ENCODE results near the gene CCDC74B.
"Not testable (repeated sequence)": the region's sequence is repeated elsewhere in the genome, so short reads cannot be mapped to it uniquely, and the experiment has no call there.

CCDC74B gene

DNA sequence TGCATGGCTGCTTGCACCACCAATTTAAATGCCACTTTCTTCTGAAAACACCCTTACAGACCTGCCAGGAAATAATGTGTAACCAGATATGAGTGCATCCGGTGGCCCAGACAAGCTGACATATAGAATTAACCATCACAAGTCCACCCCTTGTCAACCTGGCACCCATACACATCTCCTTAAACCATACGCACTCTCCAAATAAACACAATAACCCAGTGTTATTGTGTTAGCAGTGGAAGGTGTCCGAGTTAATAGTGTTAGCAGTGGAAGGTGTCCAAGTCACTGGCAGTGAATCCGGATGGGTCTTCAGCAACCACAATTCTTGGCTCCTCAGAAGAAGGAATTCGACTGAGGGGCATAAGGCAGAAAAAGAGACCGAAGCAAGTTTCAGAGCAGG, 3.6 kb upstream of the CCDC74B start:
- not testable (repeated sequence) for DNase-seq

DNA sequence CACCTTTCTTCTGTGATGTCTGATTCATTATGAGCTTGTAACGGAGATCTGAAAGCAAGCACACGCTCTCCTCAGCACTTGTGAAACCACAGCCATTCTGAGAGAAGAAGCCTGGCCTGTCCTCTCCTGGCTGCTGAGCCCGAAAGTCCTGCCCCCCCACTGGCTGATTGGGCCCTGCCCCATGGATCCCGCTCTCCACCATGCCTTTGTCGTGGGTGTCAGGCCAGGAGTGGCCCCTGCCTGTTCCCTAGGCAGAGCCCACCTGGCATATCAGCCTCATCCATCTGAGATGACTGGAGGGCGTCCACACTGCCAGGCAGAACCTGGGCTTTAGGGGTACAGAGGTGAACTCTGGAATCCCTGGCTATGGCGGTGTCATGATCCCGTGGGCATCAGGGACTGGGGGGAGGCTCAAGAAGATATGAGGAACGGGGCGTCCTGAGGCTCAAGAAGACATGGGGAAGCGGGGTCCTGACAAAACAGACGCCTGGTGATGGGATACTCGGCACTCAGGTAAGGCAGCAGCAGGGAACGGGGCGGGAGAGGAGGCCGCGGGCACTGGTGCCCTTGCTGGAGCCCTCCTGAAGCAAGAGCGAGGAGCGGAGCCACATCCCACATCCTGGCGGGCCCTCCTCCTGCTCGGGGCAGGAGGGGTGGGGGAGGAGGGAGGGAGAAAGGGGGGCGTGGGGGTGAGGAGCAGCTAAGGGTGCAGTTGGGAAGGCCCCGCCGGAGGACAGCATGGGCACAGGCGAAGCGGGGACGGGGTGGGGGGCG, 1.5 kb downstream of the CCDC74B start:
- DNase-seq: not testable (repeated sequence)

- not testable (repeated sequence) for DNase-seq
Measured at GRCh38 chr2:130142396-130143265, 2.3 kb downstream of the CCDC74B start.

DNA sequence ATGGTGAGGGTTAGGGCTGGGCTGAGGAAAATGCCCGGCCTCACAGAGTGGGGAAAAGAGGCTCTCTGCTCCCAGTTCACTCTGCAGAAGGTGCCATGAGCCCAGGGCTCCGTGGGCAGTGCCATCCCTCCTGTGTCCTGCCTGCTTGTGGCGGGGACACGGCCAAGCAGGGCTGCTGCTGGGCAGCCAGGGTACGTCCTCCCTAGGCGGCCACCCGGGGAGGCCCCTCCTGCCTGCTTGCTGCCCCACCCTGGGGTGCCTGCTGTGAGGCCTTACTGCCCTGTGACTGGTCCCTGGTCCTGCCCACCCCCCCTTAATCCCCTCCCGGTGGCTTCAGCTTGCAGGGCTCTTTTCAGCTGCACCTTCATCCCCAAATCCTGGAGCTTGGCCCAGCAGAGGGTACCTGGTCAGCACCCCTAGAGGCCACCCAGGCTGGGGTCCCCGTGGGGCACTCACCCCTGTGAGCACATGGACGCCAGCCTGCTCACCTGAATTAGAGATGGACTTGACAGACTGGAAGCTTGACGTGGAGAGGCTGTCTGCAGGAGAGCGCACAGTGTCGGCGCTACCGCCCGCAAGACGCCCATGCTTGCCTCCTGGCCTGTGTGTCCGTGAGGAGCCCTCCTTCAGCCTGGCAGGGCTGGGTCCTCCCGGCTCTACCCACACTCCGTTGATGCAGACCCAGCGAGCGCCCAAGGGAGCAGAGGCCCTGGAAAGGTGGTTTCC, 3.1 kb downstream of the CCDC74B start:
- DNase-seq: not testable (repeated sequence)

DNA sequence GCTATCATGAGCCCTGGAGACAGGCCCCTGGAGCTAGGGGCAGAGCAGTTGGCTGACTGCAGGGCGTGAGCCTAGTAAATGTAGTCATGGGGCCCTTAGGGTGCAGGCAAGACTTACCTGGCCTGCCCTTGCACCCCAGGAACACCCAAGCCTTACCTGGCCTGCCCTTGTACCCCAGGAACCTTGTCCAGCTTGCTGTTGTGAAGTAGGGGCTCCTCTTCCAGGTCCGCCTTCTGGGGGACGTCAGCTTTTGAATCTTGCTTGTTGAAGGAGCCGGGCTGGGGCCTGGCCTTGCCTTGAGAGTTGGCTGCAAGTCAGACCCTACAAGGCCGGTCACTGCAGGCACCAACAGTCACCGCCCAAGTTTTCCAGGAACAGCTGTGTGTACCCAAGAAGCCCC, 3.9 kb downstream of the CCDC74B start:
- not testable (repeated sequence) for DNase-seq

DNA sequence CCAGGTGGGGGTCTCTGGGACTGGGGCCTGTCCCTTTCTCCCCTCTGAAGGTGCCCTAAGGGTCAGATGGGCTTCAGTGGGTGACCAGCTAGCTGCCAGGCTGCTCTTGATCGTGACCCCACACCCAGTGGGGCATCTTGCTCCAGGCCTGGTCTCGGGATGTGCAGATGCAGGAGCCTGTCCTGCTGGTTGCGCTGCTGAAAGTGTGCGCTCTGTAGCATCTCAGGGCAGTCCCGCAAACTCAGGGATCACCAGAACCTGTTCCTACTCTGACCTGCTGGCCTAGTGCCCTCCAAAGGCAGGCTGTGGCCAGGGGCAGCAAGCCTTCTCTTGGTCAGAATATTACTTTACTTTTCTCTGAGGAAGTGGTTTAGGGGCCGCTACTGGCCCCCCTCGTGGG, 4.4 kb downstream of the CCDC74B start:
- DNase-seq: not testable (repeated sequence)

DNA sequence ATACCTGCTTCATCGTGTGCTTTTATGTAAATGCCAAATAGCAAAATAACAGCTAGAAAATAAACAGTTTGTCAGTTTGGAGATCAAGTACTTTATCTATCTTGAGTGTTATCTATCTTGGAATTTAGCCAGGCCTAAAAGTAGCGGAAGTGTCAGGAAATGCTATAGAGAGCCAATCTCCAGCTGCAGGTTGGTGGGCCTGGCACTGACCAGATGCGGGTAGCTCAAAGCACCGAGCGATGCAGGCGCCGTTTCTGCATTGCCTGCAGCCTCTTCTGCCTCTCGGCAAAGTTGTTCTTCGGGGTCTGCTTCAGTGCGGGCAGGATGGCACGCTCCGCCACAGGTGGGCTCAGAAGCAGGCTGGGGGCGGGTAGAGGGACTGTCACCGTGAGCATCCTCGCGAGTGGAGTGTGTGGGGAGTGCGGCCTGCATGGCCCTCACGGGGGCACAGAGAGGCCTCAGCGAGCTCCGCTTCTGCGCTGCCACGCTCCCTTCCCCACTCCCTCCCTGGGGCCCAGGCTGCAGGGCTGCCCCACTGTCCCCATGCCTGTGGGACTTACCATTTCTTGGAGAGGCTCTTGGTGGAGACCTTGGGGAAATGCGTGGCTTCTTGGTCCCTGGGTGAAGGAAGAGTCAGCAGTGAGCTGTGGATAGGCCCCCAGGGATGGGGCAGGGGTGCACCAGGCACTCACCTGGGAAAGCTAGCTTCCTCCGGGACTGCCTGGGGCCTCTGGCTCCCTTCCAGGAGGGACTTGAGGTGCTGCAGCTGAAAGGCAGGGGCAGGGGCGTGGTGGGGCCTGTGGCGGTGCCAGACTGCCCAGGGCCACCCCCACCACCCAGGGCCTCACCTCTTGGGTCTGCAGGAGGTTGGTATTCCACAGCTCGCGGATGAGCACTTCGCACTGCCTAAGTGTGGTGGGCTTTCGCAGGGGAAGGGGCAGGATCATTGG, 5.3 kb downstream of the CCDC74B start:
- not testable (repeated sequence) for DNase-seq

- DNase-seq: not testable (repeated sequence)
Measured at GRCh38 chr2:130138841-130139251, 6.1 kb downstream of the CCDC74B start.

DNA sequence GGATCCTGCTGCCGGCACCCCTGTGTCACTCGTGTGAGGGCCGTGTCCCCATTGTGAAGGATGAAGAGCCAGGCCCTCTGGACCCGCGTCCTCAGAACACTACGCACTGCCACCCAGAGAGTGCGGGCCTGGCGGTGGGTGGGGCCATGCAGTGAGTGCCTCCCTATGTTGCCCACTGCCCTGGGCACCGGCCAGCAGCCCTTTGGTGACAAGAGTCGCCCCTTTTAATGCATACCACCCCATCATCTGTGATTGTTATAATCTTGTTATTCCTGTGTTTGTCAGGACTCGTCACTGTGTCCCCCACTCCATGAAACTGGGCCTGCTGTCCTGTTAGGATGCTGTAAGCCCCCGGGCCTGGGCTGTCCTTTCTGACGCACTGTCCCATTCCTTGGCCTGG, 6.6 kb downstream of the CCDC74B start:
- not testable (repeated sequence) for DNase-seq

DNA sequence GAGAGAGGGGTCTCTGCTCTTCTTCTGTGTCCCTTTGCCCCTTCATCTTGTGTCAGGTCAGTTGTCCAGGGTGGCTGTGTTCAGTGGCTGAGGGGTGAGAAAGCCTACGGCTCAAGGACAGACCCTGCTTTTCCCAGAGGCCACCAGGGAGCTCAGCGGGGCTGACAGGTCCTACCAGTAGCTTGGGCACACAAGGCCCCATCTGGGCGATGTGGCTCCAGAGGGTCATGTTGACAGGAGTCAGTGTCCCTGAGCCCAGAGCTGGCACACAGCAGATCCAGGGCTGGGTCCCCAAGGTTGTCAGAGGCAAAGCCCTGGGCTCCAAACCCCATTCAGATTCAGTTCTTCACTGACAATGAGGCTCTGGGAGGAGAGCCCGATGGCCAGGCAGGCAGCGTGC, 7.8 kb downstream of the CCDC74B start:
- DNase-seq: not testable (repeated sequence)

- DNase-seq: not testable (repeated sequence)
Measured at GRCh38 chr2:130136546-130136945, 8.4 kb downstream of the CCDC74B start.

GRCh38 chr2:130135692-130136541, 9.0 kb downstream of the CCDC74B start:
- DNase-seq: no peak

- DNase-seq: not testable (repeated sequence)
Measured at GRCh38 chr2:130129120-130129829, 15.6 kb downstream of the CCDC74B start, which contains the start of gene POTEF. POTEF (minus strand) TSS chr2:130129222; CDS start chr2:130120515, 8,707 bp downstream.

GRCh38 chr2:130128464-130128863, 16.4 kb downstream of the CCDC74B start:
- DNase-seq: not testable (repeated sequence)

GRCh38 chr2:130127726-130128125, 17.2 kb downstream of the CCDC74B start:
- DNase-seq: not testable (repeated sequence)

GRCh38 chr2:130120924-130121323, 24.0 kb downstream of the CCDC74B start:
- DNase-seq: not testable (repeated sequence)

GRCh38 chr2:130102597-130103363, 42.1 kb downstream of the CCDC74B start:
- DNase-seq: not testable (repeated sequence)
